ENCODE results near the gene ACTN4.

DNA sequence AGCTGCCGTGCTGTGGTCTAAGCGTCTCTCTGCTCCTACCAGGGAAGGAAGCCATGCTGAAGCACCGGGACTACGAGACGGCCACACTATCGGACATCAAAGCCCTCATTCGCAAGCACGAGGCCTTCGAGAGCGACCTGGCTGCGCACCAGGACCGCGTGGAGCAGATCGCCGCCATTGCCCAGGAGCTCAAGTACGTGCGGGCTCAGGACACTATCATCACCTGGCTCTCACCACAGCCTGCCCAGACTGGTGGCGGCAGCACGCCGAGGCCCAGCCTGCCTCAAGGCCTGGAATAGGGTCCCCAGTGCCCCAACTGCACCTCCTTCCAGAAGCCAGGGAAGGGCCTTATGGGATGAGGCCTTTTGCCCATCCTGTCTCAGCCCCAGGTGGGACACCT, 74.0 kb downstream of the ACTN4 start:
- TF ChIP-seq, protein P1, sequence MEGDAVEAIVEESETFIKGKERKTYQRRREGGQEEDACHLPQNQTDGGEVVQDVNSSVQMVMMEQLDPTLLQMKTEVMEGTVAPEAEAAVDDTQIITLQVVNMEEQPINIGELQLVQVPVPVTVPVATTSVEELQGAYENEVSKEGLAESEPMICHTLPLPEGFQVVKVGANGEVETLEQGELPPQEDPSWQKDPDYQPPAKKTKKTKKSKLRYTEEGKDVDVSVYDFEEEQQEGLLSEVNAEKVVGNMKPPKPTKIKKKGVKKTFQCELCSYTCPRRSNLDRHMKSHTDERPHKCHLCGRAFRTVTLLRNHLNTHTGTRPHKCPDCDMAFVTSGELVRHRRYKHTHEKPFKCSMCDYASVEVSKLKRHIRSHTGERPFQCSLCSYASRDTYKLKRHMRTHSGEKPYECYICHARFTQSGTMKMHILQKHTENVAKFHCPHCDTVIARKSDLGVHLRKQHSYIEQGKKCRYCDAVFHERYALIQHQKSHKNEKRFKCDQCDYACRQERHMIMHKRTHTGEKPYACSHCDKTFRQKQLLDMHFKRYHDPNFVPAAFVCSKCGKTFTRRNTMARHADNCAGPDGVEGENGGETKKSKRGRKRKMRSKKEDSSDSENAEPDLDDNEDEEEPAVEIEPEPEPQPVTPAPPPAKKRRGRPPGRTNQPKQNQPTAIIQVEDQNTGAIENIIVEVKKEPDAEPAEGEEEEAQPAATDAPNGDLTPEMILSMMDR (IDR thresholded peaks at IDR 0.05), result no peak
- no peak for TF ChIP-seq GTF2I (CRISPR knock-in tag; conservative IDR thresholded peaks at IDR 0.05)
- TF ChIP-seq, protein P2, sequence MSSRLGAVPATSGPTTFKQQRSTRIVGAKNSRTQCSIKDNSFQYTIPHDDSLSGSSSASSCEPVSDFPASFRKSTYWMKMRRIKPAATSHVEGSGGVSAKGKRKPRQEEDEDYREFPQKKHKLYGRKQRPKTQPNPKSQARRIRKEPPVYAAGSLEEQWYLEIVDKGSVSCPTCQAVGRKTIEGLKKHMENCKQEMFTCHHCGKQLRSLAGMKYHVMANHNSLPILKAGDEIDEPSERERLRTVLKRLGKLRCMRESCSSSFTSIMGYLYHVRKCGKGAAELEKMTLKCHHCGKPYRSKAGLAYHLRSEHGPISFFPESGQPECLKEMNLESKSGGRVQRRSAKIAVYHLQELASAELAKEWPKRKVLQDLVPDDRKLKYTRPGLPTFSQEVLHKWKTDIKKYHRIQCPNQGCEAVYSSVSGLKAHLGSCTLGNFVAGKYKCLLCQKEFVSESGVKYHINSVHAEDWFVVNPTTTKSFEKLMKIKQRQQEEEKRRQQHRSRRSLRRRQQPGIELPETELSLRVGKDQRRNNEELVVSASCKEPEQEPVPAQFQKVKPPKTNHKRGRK (CRISPR knock-in tag; IDR thresholded peaks at IDR 0.05; ENCODE audit: borderline replicate concordance), result no peak
- TF ChIP-seq, protein P3, sequence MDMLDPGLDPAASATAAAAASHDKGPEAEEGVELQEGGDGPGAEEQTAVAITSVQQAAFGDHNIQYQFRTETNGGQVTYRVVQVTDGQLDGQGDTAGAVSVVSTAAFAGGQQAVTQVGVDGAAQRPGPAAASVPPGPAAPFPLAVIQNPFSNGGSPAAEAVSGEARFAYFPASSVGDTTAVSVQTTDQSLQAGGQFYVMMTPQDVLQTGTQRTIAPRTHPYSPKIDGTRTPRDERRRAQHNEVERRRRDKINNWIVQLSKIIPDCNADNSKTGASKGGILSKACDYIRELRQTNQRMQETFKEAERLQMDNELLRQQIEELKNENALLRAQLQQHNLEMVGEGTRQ (CRISPR knock-in tag; IDR thresholded peaks at IDR 0.05), result no peak
- TF ChIP-seq, protein P4, sequence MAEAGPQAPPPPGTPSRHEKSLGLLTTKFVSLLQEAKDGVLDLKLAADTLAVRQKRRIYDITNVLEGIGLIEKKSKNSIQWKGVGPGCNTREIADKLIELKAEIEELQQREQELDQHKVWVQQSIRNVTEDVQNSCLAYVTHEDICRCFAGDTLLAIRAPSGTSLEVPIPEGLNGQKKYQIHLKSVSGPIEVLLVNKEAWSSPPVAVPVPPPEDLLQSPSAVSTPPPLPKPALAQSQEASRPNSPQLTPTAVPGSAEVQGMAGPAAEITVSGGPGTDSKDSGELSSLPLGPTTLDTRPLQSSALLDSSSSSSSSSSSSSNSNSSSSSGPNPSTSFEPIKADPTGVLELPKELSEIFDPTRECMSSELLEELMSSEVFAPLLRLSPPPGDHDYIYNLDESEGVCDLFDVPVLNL (CRISPR knock-in tag; IDR thresholded peaks at IDR 0.05; ENCODE audit: borderline replicate concordance, low read depth), result no peak
- TF ChIP-seq, protein P5, sequence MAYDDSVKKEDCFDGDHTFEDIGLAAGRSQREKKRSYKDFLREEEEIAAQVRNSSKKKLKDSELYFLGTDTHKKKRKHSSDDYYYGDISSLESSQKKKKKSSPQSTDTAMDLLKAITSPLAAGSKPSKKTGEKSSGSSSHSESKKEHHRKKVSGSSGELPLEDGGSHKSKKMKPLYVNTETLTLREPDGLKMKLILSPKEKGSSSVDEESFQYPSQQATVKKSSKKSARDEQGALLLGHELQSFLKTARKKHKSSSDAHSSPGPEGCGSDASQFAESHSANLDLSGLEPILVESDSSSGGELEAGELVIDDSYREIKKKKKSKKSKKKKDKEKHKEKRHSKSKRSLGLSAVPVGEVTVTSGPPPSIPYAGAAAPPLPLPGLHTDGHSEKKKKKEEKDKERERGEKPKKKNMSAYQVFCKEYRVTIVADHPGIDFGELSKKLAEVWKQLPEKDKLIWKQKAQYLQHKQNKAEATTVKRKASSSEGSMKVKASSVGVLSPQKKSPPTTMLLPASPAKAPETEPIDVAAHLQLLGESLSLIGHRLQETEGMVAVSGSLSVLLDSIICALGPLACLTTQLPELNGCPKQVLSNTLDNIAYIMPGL (CRISPR knock-in tag; IDR thresholded peaks at IDR 0.05), result no peak
- TF ChIP-seq SMAD3 (CRISPR knock-in tag; IDR thresholded peaks at IDR 0.05; ENCODE audit: borderline replicate concordance), result no peak
- TF ChIP-seq ELF4 (CRISPR knock-in tag; IDR thresholded peaks at IDR 0.05; ENCODE audit: low read depth), result no peak
- TF ChIP-seq, protein P6, sequence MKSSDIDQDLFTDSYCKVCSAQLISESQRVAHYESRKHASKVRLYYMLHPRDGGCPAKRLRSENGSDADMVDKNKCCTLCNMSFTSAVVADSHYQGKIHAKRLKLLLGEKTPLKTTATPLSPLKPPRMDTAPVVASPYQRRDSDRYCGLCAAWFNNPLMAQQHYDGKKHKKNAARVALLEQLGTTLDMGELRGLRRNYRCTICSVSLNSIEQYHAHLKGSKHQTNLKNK (CRISPR knock-in tag; IDR thresholded peaks at IDR 0.05), result no peak
- TF ChIP-seq SP1 (CRISPR knock-in tag; conservative IDR thresholded peaks at IDR 0.05), result no peak
- TF ChIP-seq CREM (CRISPR knock-in tag; IDR thresholded peaks at IDR 0.05), result no peak
- TF ChIP-seq ZNF121 (CRISPR knock-in tag; IDR thresholded peaks at IDR 0.05), result no peak
- TF ChIP-seq TCF7 (CRISPR knock-in tag; IDR thresholded peaks at IDR 0.05; ENCODE audit: low read depth), result no peak
